Keratinocyte (primary cell): ENCODE data around the gene SRPX. TPM values are rescaled to one million over a fixed set of nuclear protein-coding genes. Genes with fewer than 3 reads are reported as not detected.

Source experiments
- DNase-seq: peaks from one replicate; pipeline ENCODE4 v3.0.0-alpha.2; 2011; ENCODE audit warnings: low read depth, missing footprints, low spot score
- FAIRE-seq: peaks from 2 replicates; lab custom pipeline; 2011; peaks lifted over from hg19 to GRCh38; lab: Jason Lieb, UNC
- H2AFZ ChIP-seq: 2 replicates; pipeline ENCODE4 v1.6.0; 2012; ENCODE audit warnings: low read length, control low read depth, inconsistent platforms; ENCODE audit not compliant: control insufficient read depth
- H3K27ac ChIP-seq: 2 replicates; pipeline ENCODE4 v1.5.1; 2011; ENCODE audit warnings: low read length; ENCODE audit not compliant: control insufficient read depth, insufficient read depth
- H3K27me3 ChIP-seq: 3 replicates; pipeline ENCODE4 v1.6.0; 2011; ENCODE audit warnings: low read length; ENCODE audit not compliant: control insufficient read depth, insufficient read depth; ENCODE audit errors: extremely low read depth
- H3K36me3 ChIP-seq, 2 experiments: 2 replicates in 1 of 2; 3 replicates in 1 of 2; pipeline ENCODE4 v1.5.1; 2011; ENCODE audit warnings: low read length in 2 of 2, mild to moderate bottlenecking in 1 of 2; ENCODE audit not compliant: control insufficient read depth in 2 of 2, insufficient read depth in 2 of 2; ENCODE audit errors: extremely low read depth in 1 of 2
- H3K4me1 ChIP-seq: 3 replicates; pipeline ENCODE4 v1.5.1; 2011; ENCODE audit warnings: low read length; ENCODE audit not compliant: control insufficient read depth, insufficient read depth; ENCODE audit errors: extremely low read depth
- H3K4me2 ChIP-seq: 3 replicates; pipeline ENCODE4 v1.6.0; 2011; ENCODE audit warnings: low read depth, low read length; ENCODE audit not compliant: control insufficient read depth, insufficient read depth; ENCODE audit errors: extremely low read depth
- H3K4me3 ChIP-seq, 3 experiments: fragments of 200-600 bp in 1 of 3; sonication (generic) in 1 of 3; 2 replicates in 2 of 3; 3 replicates in 1 of 3; pipeline ENCODE4 v1.5.1; 2011 to 2016; ENCODE audit warnings: low read length in 3 of 3, mild to moderate bottlenecking in 3 of 3, control low read depth in 2 of 3, inconsistent platforms in 1 of 3, low read depth in 1 of 3, mixed read lengths in 1 of 3, mixed run types in 1 of 3, moderate library complexity in 1 of 3; ENCODE audit not compliant: control insufficient read depth in 2 of 3, insufficient read depth in 2 of 3; ENCODE audit errors: extremely low read depth in 1 of 3
- H3K79me2 ChIP-seq: 2 replicates; pipeline ENCODE4 v1.6.0; 2012; ENCODE audit warnings: low read length; ENCODE audit not compliant: control insufficient read depth, insufficient read depth
- H3K9ac ChIP-seq: 3 replicates; pipeline ENCODE4 v1.6.0; 2011; ENCODE audit warnings: low read length; ENCODE audit not compliant: control insufficient read depth, insufficient read depth; ENCODE audit errors: extremely low read depth
- H3K9me1 ChIP-seq: 3 replicates; pipeline ENCODE4 v1.6.0; 2011; ENCODE audit warnings: low read length; ENCODE audit not compliant: control insufficient read depth, insufficient read depth; ENCODE audit errors: extremely low read depth
- H3K9me3 ChIP-seq: 2 replicates; pipeline ENCODE4 v1.5.1; 2012; ENCODE audit warnings: low read depth, low read length; ENCODE audit not compliant: control insufficient read depth
- H4K20me1 ChIP-seq: 3 replicates; pipeline ENCODE4 v1.6.0; 2011; ENCODE audit warnings: low read length; ENCODE audit not compliant: control insufficient read depth, insufficient read depth; ENCODE audit errors: extremely low read depth
- CTCF ChIP-seq, 3 experiments: IDR thresholded peaks in 1 of 3; conservative IDR thresholded peaks in 1 of 3; optimal IDR thresholded peaks in 1 of 3; 2 replicates in 2 of 3; 3 replicates in 1 of 3; pipeline versions ENCODE3 to v1.5.1; 2011; ENCODE audit warnings: low read length in 3 of 3, mild to moderate bottlenecking in 3 of 3, moderate library complexity in 2 of 3, control low read depth in 1 of 3, inconsistent platforms in 1 of 3; ENCODE audit not compliant: insufficient read depth in 2 of 3; ENCODE audit errors: extremely low read depth in 1 of 3
- EZH2 ChIP-seq: IDR thresholded peaks from one replicate; pipeline ENCODE4 v1.6.1; 2012; ENCODE audit warnings: inconsistent platforms, mild to moderate bottlenecking, low read length, moderate library complexity
- dilution Hi-C: fragments of 300-500 bp; cut with MboI; formaldehyde crosslinking; loops from one replicate; pipeline ENCODE4 v1.7.0; 2020; ENCODE audit warnings: low sequenced_read_pairs; ENCODE audit not compliant: extremely low pct_ligation_motif_present
- polyA plus RNA-seq, 5 experiments: library from polyadenylated mRNA; depleted of rRNA in 3 of 5; stranded (reverse) in 3 of 5; stranded (forward) in 1 of 5; unstranded in 1 of 5; fragments of >200 nt; gene quantifications; 1 replicate in 1 of 5; 2 replicates in 3 of 5; 3 replicates in 1 of 5; pipeline versions ENCODE4 v1.2.1 to v1.2.3, GENCODE V29; 2011 to 2012; ENCODE audit warnings: missing spikeins in 2 of 5, low read depth in 1 of 5, low replicate concordance in 1 of 5

SRPX gene
- polyA plus RNA-seq, 1 donor (not counting 4 experiments of a cell fraction or from before 2014, with no cell fraction given), result 53.8 TPM

DNA sequence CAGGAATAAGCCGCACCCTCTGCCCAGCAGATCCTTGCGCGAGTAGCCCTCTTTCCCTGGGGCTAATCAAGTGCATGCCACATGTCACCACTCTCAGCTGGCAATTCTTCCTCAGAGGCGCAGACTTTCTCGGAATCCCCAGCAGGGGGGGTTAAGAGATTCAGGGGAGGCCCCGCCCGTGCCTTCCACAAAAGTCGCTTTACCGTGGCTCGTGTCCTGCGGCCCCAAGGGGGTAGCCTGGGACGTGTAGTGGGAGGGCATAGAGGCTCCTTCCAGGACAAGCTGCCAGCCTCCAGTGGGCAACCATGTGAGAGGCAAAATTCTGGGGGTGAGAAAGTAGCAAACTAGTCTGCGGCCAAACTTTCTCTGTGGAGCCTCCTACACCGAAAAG, 652 bp downstream of the SRPX start:
- Histone ChIP-seq H2AFZ (peak overlapping the region; percentile 46), H3K9ac (peak overlapping the region; percentile 72), H3K4me3 (peak overlapping the region; percentile 59 to 70 (median 68)), H3K27ac (peak overlapping the region; percentile 52), H3K79me2 (peaks cover 23% of the 10 kb centered on the region), H3K36me3 (no peaks in the 10 kb centered on the region), H3K27me3 (no peaks in the 10 kb centered on the region), H3K9me3 (no peaks in the 10 kb centered on the region), H3K4me2 (peak overlapping the region; percentile 72), H4K20me1 (no peaks in the 10 kb centered on the region), H3K9me1 (no peaks in the 10 kb centered on the region), H3K4me1 (peaks cover 12% of the 10 kb centered on the region)
- FAIRE-seq (no peak), DNase-seq (no peak)
- dilution Hi-C loops, result no loop called here
- TF ChIP-seq CTCF (optimal IDR thresholded peaks at IDR 0.05 in 1 of 3, IDR thresholded peaks at IDR 0.05 in 1 of 3, conservative IDR thresholded peaks at IDR 0.05 in 1 of 3; ENCODE audit: extremely low read depth in 1 of 3, insufficient read depth in 2 of 3, low read length in 3 of 3), result peak; percentile 25 to 50 (median 47)
- no peak for TF ChIP-seq EZH2

DNA sequence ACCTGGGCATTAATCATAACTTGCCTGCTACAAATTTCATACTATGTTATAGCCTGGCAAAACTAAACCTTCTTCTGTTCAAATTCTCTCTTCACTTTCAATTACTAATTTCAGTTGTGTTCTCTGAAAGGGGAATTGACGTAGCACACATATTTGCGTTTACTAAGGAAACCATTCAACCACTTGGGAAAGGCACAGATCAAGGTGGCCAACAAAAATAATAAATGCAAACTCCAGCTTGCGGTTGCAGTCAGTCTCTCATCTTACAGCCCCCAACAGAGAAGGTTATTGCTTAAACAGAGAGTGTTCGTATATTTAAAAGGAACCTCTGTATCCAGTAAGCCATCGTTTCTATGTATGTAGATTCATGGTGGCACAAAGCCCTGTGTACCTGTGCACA, 4.0 kb downstream of the SRPX start:
- H3K9me1 ChIP-seq, result no peaks in the 10 kb centered on the region
- H3K4me1 ChIP-seq, result peaks cover 23% of the 10 kb centered on the region
- no peak overlapping the region for H3K4me2 ChIP-seq
- no peaks in the 10 kb centered on the region for H3K9me3 ChIP-seq
- H3K36me3 ChIP-seq, result no peaks in the 10 kb centered on the region
- no peak overlapping the region for H3K9ac ChIP-seq
- FAIRE-seq, result no peak
- no peak overlapping the region for H3K4me3 ChIP-seq
- no peaks in the 10 kb centered on the region for H4K20me1 ChIP-seq
- no peak overlapping the region for H3K27ac ChIP-seq
- H3K27me3 ChIP-seq, result no peaks in the 10 kb centered on the region
- no peak for DNase-seq
- dilution Hi-C loops, result no loop called here
- TF ChIP-seq EZH2 (no peak), CTCF (optimal IDR thresholded peaks at IDR 0.05 in 1 of 3, IDR thresholded peaks at IDR 0.05 in 1 of 3, conservative IDR thresholded peaks at IDR 0.05 in 1 of 3; ENCODE audit: extremely low read depth in 1 of 3, insufficient read depth in 2 of 3, low read length in 3 of 3) (no peak)
- H3K79me2 ChIP-seq, result peaks cover 44% of the 10 kb centered on the region
- no peak overlapping the region for H2AFZ ChIP-seq
